ENCODE results near the gene HOXD11. TPM values are rescaled to one million over a fixed set of nuclear protein-coding genes. Genes with fewer than 3 reads are reported as not detected.

HOXD11 gene
- total and polyA plus RNA-seq, 2 of the 13 experiments (the other 11 are each of a cell fraction or from before 2014, with no cell fraction given) = not detected

GRCh38 chr2:176140513-176141317 is 33.6 kb downstream of the HOXD11 start (continued):
- TF ChIP-seq, protein P1, sequence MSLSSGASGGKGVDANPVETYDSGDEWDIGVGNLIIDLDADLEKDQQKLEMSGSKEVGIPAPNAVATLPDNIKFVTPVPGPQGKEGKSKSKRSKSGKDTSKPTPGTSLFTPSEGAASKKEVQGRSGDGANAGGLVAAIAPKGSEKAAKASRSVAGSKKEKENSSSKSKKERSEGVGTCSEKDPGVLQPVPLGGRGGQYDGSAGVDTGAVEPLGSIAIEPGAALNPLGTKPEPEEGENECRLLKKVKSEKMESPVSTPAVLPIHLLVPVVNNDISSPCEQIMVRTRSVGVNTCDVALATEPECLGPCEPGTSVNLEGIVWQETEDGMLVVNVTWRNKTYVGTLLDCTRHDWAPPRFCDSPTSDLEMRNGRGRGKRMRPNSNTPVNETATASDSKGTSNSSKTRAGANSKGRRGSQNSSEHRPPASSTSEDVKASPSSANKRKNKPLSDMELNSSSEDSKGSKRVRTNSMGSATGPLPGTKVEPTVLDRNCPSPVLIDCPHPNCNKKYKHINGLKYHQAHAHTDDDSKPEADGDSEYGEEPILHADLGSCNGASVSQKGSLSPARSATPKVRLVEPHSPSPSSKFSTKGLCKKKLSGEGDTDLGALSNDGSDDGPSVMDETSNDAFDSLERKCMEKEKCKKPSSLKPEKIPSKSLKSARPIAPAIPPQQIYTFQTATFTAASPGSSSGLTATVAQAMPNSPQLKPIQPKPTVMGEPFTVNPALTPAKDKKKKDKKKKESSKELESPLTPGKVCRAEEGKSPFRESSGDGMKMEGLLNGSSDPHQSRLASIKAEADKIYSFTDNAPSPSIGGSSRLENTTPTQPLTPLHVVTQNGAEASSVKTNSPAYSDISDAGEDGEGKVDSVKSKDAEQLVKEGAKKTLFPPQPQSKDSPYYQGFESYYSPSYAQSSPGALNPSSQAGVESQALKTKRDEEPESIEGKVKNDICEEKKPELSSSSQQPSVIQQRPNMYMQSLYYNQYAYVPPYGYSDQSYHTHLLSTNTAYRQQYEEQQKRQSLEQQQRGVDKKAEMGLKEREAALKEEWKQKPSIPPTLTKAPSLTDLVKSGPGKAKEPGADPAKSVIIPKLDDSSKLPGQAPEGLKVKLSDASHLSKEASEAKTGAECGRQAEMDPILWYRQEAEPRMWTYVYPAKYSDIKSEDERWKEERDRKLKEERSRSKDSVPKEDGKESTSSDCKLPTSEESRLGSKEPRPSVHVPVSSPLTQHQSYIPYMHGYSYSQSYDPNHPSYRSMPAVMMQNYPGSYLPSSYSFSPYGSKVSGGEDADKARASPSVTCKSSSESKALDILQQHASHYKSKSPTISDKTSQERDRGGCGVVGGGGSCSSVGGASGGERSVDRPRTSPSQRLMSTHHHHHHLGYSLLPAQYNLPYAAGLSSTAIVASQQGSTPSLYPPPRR (CRISPR knock-in tag; IDR thresholded peaks at IDR 0.05; ENCODE audit: borderline replicate concordance) = peak; percentile 64; the same call in 1 of the 2 replicates
- TF ChIP-seq ZNF205 (CRISPR knock-in tag; IDR thresholded peaks at IDR 0.05) = peak; percentile 40; the same call in 1 of the 2 replicates
- TF ChIP-seq, protein P2, sequence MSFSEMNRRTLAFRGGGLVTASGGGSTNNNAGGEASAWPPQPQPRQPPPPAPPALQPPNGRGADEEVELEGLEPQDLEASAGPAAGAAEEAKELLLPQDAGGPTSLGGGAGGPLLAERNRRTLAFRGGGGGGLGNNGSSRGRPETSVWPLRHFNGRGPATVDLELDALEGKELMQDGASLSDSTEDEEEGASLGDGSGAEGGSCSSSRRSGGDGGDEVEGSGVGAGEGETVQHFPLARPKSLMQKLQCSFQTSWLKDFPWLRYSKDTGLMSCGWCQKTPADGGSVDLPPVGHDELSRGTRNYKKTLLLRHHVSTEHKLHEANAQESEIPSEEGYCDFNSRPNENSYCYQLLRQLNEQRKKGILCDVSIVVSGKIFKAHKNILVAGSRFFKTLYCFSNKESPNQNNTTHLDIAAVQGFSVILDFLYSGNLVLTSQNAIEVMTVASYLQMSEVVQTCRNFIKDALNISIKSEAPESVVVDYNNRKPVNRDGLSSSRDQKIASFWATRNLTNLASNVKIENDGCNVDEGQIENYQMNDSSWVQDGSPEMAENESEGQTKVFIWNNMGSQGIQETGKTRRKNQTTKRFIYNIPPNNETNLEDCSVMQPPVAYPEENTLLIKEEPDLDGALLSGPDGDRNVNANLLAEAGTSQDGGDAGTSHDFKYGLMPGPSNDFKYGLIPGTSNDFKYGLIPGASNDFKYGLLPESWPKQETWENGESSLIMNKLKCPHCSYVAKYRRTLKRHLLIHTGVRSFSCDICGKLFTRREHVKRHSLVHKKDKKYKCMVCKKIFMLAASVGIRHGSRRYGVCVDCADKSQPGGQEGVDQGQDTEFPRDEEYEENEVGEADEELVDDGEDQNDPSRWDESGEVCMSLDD (CRISPR knock-in tag; IDR thresholded peaks at IDR 0.05; ENCODE audit: borderline replicate concordance) = peak; percentile 57; the same call in 1 of the 2 replicates
- TF ChIP-seq, protein P3, sequence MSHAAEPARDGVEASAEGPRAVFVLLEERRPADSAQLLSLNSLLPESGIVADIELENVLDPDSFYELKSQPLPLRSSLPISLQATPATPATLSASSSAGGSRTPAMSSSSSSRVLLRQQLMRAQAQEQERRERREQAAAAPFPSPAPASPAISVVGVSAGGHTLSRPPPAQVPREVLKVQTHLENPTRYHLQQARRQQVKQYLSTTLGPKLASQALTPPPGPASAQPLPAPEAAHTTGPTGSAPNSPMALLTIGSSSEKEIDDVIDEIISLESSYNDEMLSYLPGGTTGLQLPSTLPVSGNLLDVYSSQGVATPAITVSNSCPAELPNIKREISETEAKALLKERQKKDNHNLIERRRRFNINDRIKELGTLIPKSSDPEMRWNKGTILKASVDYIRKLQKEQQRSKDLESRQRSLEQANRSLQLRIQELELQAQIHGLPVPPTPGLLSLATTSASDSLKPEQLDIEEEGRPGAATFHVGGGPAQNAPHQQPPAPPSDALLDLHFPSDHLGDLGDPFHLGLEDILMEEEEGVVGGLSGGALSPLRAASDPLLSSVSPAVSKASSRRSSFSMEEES (CRISPR knock-in tag; IDR thresholded peaks at IDR 0.05) = no peak
- TF ChIP-seq ZMYM3 (CRISPR knock-in tag; IDR thresholded peaks at IDR 0.05) = peak; percentile 12; the same call in 1 of the 2 replicates
- TF ChIP-seq NKX3-1 (CRISPR knock-in tag; IDR thresholded peaks at IDR 0.05) = no peak
- no peak for TF ChIP-seq RFX3 (CRISPR knock-in tag; IDR thresholded peaks at IDR 0.05)
- no peak for TF ChIP-seq EEA1 (CRISPR knock-in tag; IDR thresholded peaks at IDR 0.05; ENCODE audit: borderline replicate concordance)
- TF ChIP-seq ZFP1 (CRISPR knock-in tag; IDR thresholded peaks at IDR 0.05) = no peak
- no peak for TF ChIP-seq RERE (CRISPR knock-in tag; IDR thresholded peaks at IDR 0.05; ENCODE audit: low read depth)
- no peak for TF ChIP-seq RORA (CRISPR knock-in tag; IDR thresholded peaks at IDR 0.05)
- TF ChIP-seq SIN3B (IDR thresholded peaks at IDR 0.05; ENCODE audit: low read length) = no peak
- TF ChIP-seq ZNF576 (CRISPR knock-in tag; IDR thresholded peaks at IDR 0.05) = no peak
- TF ChIP-seq ZNF746 (CRISPR knock-in tag; IDR thresholded peaks at IDR 0.05) = peak; percentile 77; the same call in 1 of the 2 replicates
